A549 (cell line): ENCODE measurements around the gene CSMD2. TPM values are rescaled to one million over a fixed set of nuclear protein-coding genes. Genes with fewer than 3 reads are reported as not detected.

Experiments
- ATAC-seq, 2 experiments: fragments of 200-7000 bp in 1 of 2; fragments of >200 bp in 1 of 2; cut with Nextera tagmentation in 1 of 2; cut with Tn5 transposase in 1 of 2; 3 replicates each; pipeline versions ENCODE4 v1.8.0 to v1.9.1; 2018 to 2020; ENCODE audit warnings: mild to moderate bottlenecking in 1 of 2, moderate library complexity in 1 of 2
- CTCF ChIA-PET: fragments of 300-600 bp; sonication (Branson Sonifier 250); formaldehyde crosslinking; extraction: SDS; loops from one replicate; lab custom pipeline; 2021; ENCODE audit warnings: antibody characterized with exemption, inconsistent platforms; lab: Yijun Ruan, JAX
- POLR2A ChIA-PET: fragments of 350-600 bp; formaldehyde crosslinking; extraction: SDS; loops from one replicate; lab custom pipeline; 2021; ENCODE audit warnings: antibody characterized with exemption, inconsistent platforms; lab: Yijun Ruan, JAX
- DNase-seq, 2 experiments: peaks; one replicate each; pipeline versions ENCODE4 v3.0.0 to v3.0.0-alpha.2; 2011 to 2016; ENCODE audit warnings: low read depth in 1 of 2, low spot score in 1 of 2
- FAIRE-seq: peaks from 2 replicates; lab custom pipeline; 2011; peaks lifted over from hg19 to GRCh38; lab: Jason Lieb, UNC
- H3K27ac ChIP-seq, 2 experiments: fragments of >200 bp; sonication (Bioruptor Twin); formaldehyde crosslinking; 3 replicates each; pipeline ENCODE4 v1.5.1; 2016 to 2017
- H3K4me1 ChIP-seq: fragments of >200 bp; sonication (Bioruptor Twin); formaldehyde crosslinking; 3 replicates; pipeline ENCODE4 v1.6.1; 2016
- H3K4me2 ChIP-seq: fragments of >200 bp; sonication (Bioruptor Twin); formaldehyde crosslinking; 3 replicates; pipeline ENCODE4 v1.6.1; 2016
- H3K4me3 ChIP-seq: fragments of >200 bp; sonication (Bioruptor Twin); formaldehyde crosslinking; 3 replicates; pipeline ENCODE4 v1.5.1; 2016
- H3K9me3 ChIP-seq: fragments of >200 bp; sonication (Bioruptor Twin); formaldehyde crosslinking; 3 replicates; pipeline ENCODE4 v1.6.1; 2016
- ATOH8 ChIP-seq: fragments of 250-450 bp; sonication (Bioruptor Pico); IDR thresholded peaks from 2 replicates; pipeline ENCODE4 v1.5.0; 2020; ENCODE audit warnings: low read depth, mild to moderate bottlenecking, moderate library complexity
- BHLHE40 ChIP-seq: IDR thresholded peaks from 2 replicates; pipeline ENCODE4 v1.6.1; 2012; ENCODE audit warnings: low read depth, low read length, inconsistent platforms
- CEBPB ChIP-seq, 2 experiments: fragments of >200 bp in 1 of 2; sonication (Bioruptor Twin) in 1 of 2; formaldehyde crosslinking in 1 of 2; IDR thresholded peaks; 2 replicates each; pipeline ENCODE4 v1.6.1; 2012 to 2016
- ESRRA ChIP-seq: fragments of 150-350 bp; IDR thresholded peaks from 2 replicates; pipeline ENCODE4 v1.6.1; 2014; ENCODE audit warnings: mild to moderate bottlenecking, low read length, borderline replicate concordance
- HMGXB4 ChIP-seq: fragments of 250-450 bp; sonication (Bioruptor Pico); IDR thresholded peaks from 2 replicates; pipeline ENCODE4 v1.5.0; 2021; ENCODE audit warnings: mild to moderate bottlenecking, moderate library complexity, borderline replicate concordance
- HOXB5 ChIP-seq: fragments of 250-450 bp; sonication (Bioruptor Pico); IDR thresholded peaks from 2 replicates; pipeline ENCODE4 v1.5.0; 2020; ENCODE audit warnings: mild to moderate bottlenecking, moderate library complexity
- JUN ChIP-seq, 2 experiments: fragments of >200 bp; sonication (Bioruptor Twin); formaldehyde crosslinking; IDR thresholded peaks; 2 replicates in 1 of 2; 3 replicates in 1 of 2; pipeline ENCODE4 v1.6.1; 2016 to 2017
- KDM1A ChIP-seq: fragments of 200-600 bp; sonication (generic); IDR thresholded peaks from 2 replicates; pipeline ENCODE4 v1.6.1; 2016; ENCODE audit warnings: low read depth, mild to moderate bottlenecking
- NPAS2 ChIP-seq: fragments of 250-450 bp; sonication (Bioruptor Pico); IDR thresholded peaks from 2 replicates; pipeline ENCODE4 v1.8.0; 2022; ENCODE audit warnings: mild to moderate bottlenecking, moderate library complexity, borderline replicate concordance
- NR3C1 ChIP-seq: fragments of >200 bp; sonication (Bioruptor Twin); formaldehyde crosslinking; IDR thresholded peaks from 3 replicates; pipeline ENCODE4 v1.6.1; 2017
- PBX3 ChIP-seq: IDR thresholded peaks from 2 replicates; pipeline ENCODE4 v1.6.1; 2012
- PHF8 ChIP-seq: fragments of 200-600 bp; sonication (generic); IDR thresholded peaks from 2 replicates; pipeline ENCODE4 v1.6.1; 2016; ENCODE audit warnings: low read depth, mild to moderate bottlenecking, antibody characterized with exemption, moderate library complexity, borderline replicate concordance
- POLR2A ChIP-seq: IDR thresholded peaks from 2 replicates; pipeline ENCODE4 v1.6.1; 2012; ENCODE audit warnings: mild to moderate bottlenecking, low read length
- POLR2AphosphoS2 ChIP-seq: conservative IDR thresholded peaks from 2 replicates; pipeline ENCODE4 v1.6.1; 2012; ENCODE audit warnings: low read length, improper control_type of control experiment, inconsistent platforms
- RARB ChIP-seq: fragments of 250-450 bp; sonication (Bioruptor Pico); IDR thresholded peaks from 2 replicates; pipeline ENCODE4 v1.8.0; 2021; ENCODE audit warnings: mild to moderate bottlenecking, moderate library complexity
- RFX5 ChIP-seq: fragments of 450-650 bp; IDR thresholded peaks from 2 replicates; pipeline ENCODE4 v1.7.1; 2014; ENCODE audit warnings: antibody characterized with exemption, mild to moderate bottlenecking, moderate library complexity
- SMC3 ChIP-seq: fragments of >200 bp; sonication (Bioruptor Twin); formaldehyde crosslinking; IDR thresholded peaks from 3 replicates; pipeline ENCODE4 v1.6.1; 2018; ENCODE audit warnings: inconsistent platforms
- TFCP2L1 ChIP-seq: fragments of 250-450 bp; sonication (Bioruptor Pico); IDR thresholded peaks from 2 replicates; pipeline ENCODE4 v1.5.0; 2021; ENCODE audit warnings: mild to moderate bottlenecking
- TP53 ChIP-seq: fragments of 250-450 bp; sonication (Bioruptor Pico); IDR thresholded peaks from 2 replicates; pipeline ENCODE4 v1.5.0; 2021; ENCODE audit warnings: mild to moderate bottlenecking, moderate library complexity
- USF2 ChIP-seq: fragments of 450-650 bp; IDR thresholded peaks from 2 replicates; pipeline ENCODE4 v1.6.1; 2014; ENCODE audit warnings: antibody characterized with exemption
- ZC3H11A ChIP-seq: fragments of 450-650 bp; IDR thresholded peaks from 2 replicates; pipeline ENCODE4 v1.6.1; 2014; ENCODE audit warnings: antibody characterized with exemption, mild to moderate bottlenecking
- ZFP36 ChIP-seq: fragments of 450-650 bp; IDR thresholded peaks from 2 replicates; pipeline ENCODE4 v1.6.1; 2014; ENCODE audit warnings: borderline replicate concordance; ENCODE audit not compliant: partially characterized antibody
- ZNF302 ChIP-seq: fragments of 250-450 bp; sonication (Bioruptor Pico); IDR thresholded peaks from 2 replicates; pipeline ENCODE4 v1.9.0; 2021; ENCODE audit warnings: inconsistent platforms, mild to moderate bottlenecking, moderate library complexity
- WGBS: methylation state at CpG from one replicate; pipeline ENCODE4 v1.1.6; 2017; ENCODE audit errors: missing lambda C conversion rate; 5-methylcytosine and 5-hydroxymethylcytosine counted together
- polyA plus RNA-seq, 4 experiments: library from polyadenylated mRNA; depleted of rRNA in 3 of 4; stranded (reverse); fragments of >200 nt; fragmentation: RNase III in 1 of 4; extraction: RNeasy Plus Mini Kit Qiagen cat#74134 plus additional on column Dnase treatment in 1 of 4; gene quantifications; 2 replicates in 3 of 4; 3 replicates in 1 of 4; pipeline ENCODE4 v1.2.3, GENCODE V29; 2011 to 2017
- TF ChIP-seq, protein P1 (sequence below): fragments of 150-350 bp; IDR thresholded peaks from 2 replicates; pipeline ENCODE4 v1.6.1; 2014; ENCODE audit warnings: low read depth, mild to moderate bottlenecking, low read length

The CSMD2 gene
- polyA plus RNA-seq, 2 of the 4 experiments (the other 2 are of a cell fraction) = not detected

GRCh38 chr1:33997127-33998036, 167.6 kb downstream of the CSMD2 start:
- TF ChIP-seq SMC3 (no peak), TP53 (no peak), ZFP36 (no peak), TFCP2L1 (no peak), HOXB5 (CRISPR knock-in tag) (no peak), PHF8 (no peak), ESRRA (no peak), POLR2A (no peak)
- ATAC-seq (no peak), DNase-seq (no peak), FAIRE-seq (no peak)
- no peak overlapping the region for H3K4me2 ChIP-seq
- no peak overlapping the region for H3K4me3 ChIP-seq
- ChIA-PET POLR2A (no interaction called here), CTCF (no interaction called here)
- H3K4me1 ChIP-seq = no peaks in the 10 kb centered on the region
- H3K27ac ChIP-seq = no peak overlapping the region
- H3K9me3 ChIP-seq = no peaks in the 10 kb centered on the region
- WGBS = 4% methylated on average over 13 of the region's 13 CpGs

DNA sequence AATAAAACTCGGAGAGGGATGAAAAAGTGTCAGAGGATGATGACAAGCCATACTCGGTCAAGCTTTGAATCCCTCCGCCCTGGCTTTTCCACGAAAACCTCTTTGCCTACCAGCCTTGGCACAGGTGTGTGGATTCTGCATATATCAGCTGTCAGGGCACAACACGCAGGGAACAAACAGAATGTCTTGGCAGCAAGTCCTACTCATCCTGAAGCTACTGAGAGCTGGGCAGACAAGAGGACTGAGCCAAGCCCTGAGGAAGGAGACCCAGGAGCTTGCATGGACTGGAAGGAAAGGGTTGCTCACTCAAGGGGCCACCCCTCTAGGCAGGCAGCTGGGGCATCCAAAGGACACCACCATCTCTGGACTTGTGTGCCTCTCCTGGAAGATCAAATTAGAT, 168.7 kb downstream of the CSMD2 start:
- CTCF ChIA-PET = no interaction called here
- Histone ChIP-seq H3K4me2 (no peak overlapping the region), H3K27ac (no peak overlapping the region), H3K4me3 (no peak overlapping the region), H3K4me1 (no peaks in the 10 kb centered on the region), H3K9me3 (no peaks in the 10 kb centered on the region)
- 0% methylated on average over 1 of the region's 5 CpGs for WGBS
- FAIRE-seq = no peak
- POLR2A ChIA-PET = no interaction called here
- no peak for ATAC-seq
- TF ChIP-seq RFX5 (no peak), RARB (CRISPR knock-in tag) (no peak), BHLHE40 (no peak), ATOH8 (CRISPR knock-in tag) (no peak), NR3C1 (no peak), USF2 (no peak), JUN (IDR thresholded peaks at IDR 0.05) (no peak), POLR2AphosphoS2 (no peak), ZC3H11A (no peak), HMGXB4 (CRISPR knock-in tag) (no peak), TP53 (no peak), NPAS2 (CRISPR knock-in tag) (no peak), KDM1A (no peak)
- no peak for DNase-seq

- no peak overlapping the region for H3K27ac ChIP-seq
- no peak for DNase-seq
- no peak for TF ChIP-seq CEBPB (IDR thresholded peaks at IDR 0.05)
- TF ChIP-seq, protein P1, sequence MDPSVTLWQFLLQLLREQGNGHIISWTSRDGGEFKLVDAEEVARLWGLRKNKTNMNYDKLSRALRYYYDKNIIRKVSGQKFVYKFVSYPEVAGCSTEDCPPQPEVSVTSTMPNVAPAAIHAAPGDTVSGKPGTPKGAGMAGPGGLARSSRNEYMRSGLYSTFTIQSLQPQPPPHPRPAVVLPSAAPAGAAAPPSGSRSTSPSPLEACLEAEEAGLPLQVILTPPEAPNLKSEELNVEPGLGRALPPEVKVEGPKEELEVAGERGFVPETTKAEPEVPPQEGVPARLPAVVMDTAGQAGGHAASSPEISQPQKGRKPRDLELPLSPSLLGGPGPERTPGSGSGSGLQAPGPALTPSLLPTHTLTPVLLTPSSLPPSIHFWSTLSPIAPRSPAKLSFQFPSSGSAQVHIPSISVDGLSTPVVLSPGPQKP = no peak
- TF ChIP-seq HOXB5 (CRISPR knock-in tag) = no peak
- no peak for TF ChIP-seq ZNF302
- TF ChIP-seq NPAS2 (CRISPR knock-in tag) = no peak
- no peak for TF ChIP-seq PBX3
- TF ChIP-seq ZC3H11A = no peak
- TF ChIP-seq JUN (IDR thresholded peaks at IDR 0.05) = no peak
- no peak for TF ChIP-seq ESRRA
- no peak for TF ChIP-seq SMC3
- TF ChIP-seq BHLHE40 = no peak
- no peak for TF ChIP-seq PHF8
- TF ChIP-seq, all 56 proteins: peak for 0
- FAIRE-seq = no peak
- Histone ChIP-seq H3K9me3 (no peaks in the 10 kb centered on the region), H3K4me1 (no peaks in the 10 kb centered on the region), H3K4me3 (no peak overlapping the region), H3K4me2 (no peak overlapping the region)
- ChIA-PET CTCF (no interaction called here), POLR2A (no interaction called here)
- ATAC-seq = no peak
- 0% methylated on average over 4 of the region's 4 CpGs for WGBS
Observed at GRCh38 chr1:33993301-33993700, 171.7 kb downstream of the CSMD2 start.
